GM19239 (cell line): ENCODE measurements around the gene NCF4.

ENCODE experiments used
- DNase-seq: peaks from one replicate; pipeline ENCODE4 v3.0.0; 2011; ENCODE audit warnings: low spot score; ENCODE audit not compliant: insufficient read length
- FAIRE-seq: peaks from 2 replicates; lab custom pipeline; 2011; peaks lifted over from hg19 to GRCh38; lab: Jason Lieb, UNC

NCF4 gene

GRCh38 chr22:36916034-36916433 is 55.2 kb downstream of the NCF4 start:
- FAIRE-seq = no peak
- DNase-seq = no peak

GRCh38 chr22:36918586-36919284 is 57.9 kb downstream of the NCF4 start:
- no peak for DNase-seq
- FAIRE-seq = peak; percentile 31

GRCh38 chr22:36921309-36922104 is 60.7 kb downstream of the NCF4 start:
- FAIRE-seq = peak; percentile 80

GRCh38 chr22:36922105-36922608 is 61.4 kb downstream of the NCF4 start:
- no peak for DNase-seq
- FAIRE-seq = no peak

More at GRCh38 chr22:36921309-36922104, 60.7 kb downstream of the NCF4 start:
- DNase-seq = peak; percentile 54

GRCh38 chr22:36922711-36923110 is 61.9 kb downstream of the NCF4 start:
- DNase-seq (no peak), FAIRE-seq (no peak)

- FAIRE-seq (no peak), DNase-seq (no peak)
Observed at GRCh38 chr22:36923131-36923788, 62.5 kb downstream of the NCF4 start.

- DNase-seq (no peak), FAIRE-seq (no peak)
Observed at GRCh38 chr22:36924151-36924698, 63.4 kb downstream of the NCF4 start.

- no peak for DNase-seq
- FAIRE-seq = no peak
Observed at GRCh38 chr22:36925388-36926290, 64.8 kb downstream of the NCF4 start.

- no peak for DNase-seq
- no peak for FAIRE-seq
Observed at GRCh38 chr22:36926309-36926708, 65.5 kb downstream of the NCF4 start.

GRCh38 chr22:36926721-36927435 is 66.1 kb downstream of the NCF4 start:
- no peak for FAIRE-seq
- no peak for DNase-seq
